HCT116 (cell line): Measurements from ENCODE around the gene POLG.

ENCODE experiments used
- CEBPB ChIP-seq: IDR thresholded peaks from 2 replicates; pipeline ENCODE4 v1.6.1; 2012; ENCODE audit warnings: low read depth
- EZH2 ChIP-seq: fragments of 200-600 bp; sonication (generic); IDR thresholded peaks from 2 replicates; pipeline ENCODE4 v1.6.1; 2017; ENCODE audit warnings: antibody characterized with exemption, mixed run types
- EZH2phosphoT487 ChIP-seq: fragments of 200-600 bp; IDR thresholded peaks from 2 replicates; pipeline ENCODE4 v1.6.1; 2018; ENCODE audit warnings: antibody characterized with exemption, borderline replicate concordance
- FOSL1 ChIP-seq: IDR thresholded peaks from 2 replicates; pipeline ENCODE4 v1.6.1; 2012; ENCODE audit warnings: low read depth
- JUND ChIP-seq: IDR thresholded peaks from 2 replicates; pipeline ENCODE4 v1.6.1; 2012
- POLR2A ChIP-seq: IDR thresholded peaks from 2 replicates; pipeline ENCODE4 v1.7.0; 2011; ENCODE audit warnings: borderline replicate concordance; ENCODE audit not compliant: insufficient read depth, insufficient read length; ENCODE audit errors: extremely low read depth
- POLR2AphosphoS5 ChIP-seq: IDR thresholded peaks from 2 replicates; pipeline ENCODE4 v1.6.1; 2011; ENCODE audit warnings: mild to moderate bottlenecking, low read depth, low read length, moderate library complexity
- RAD21 ChIP-seq: IDR thresholded peaks from 2 replicates; pipeline ENCODE4 v1.6.1; 2012; ENCODE audit warnings: low read depth, mild to moderate bottlenecking
- SP1 ChIP-seq: IDR thresholded peaks from 2 replicates; pipeline ENCODE4 v1.6.1; 2012; ENCODE audit warnings: low read depth
- TCF7L2 ChIP-seq: IDR thresholded peaks from 2 replicates; pipeline ENCODE4 v1.7.0; 2011; ENCODE audit warnings: borderline replicate concordance, inconsistent platforms; ENCODE audit not compliant: insufficient read depth, insufficient read length; ENCODE audit errors: extremely low read depth
- ZNF274 ChIP-seq: fragments of 200-500 bp; sonication (Bioruptor generic); IDR thresholded peaks from 2 replicates; pipeline ENCODE4 v1.6.1; 2014; ENCODE audit warnings: mild to moderate bottlenecking, low read depth, low read length, inconsistent platforms
- TF ChIP-seq, protein P1 (sequence below), 3 experiments: fragments of 200-600 bp in 1 of 3; sonication (generic) in 1 of 3; IDR thresholded peaks in 2 of 3; conservative IDR thresholded peaks in 1 of 3; 2 replicates each; pipeline ENCODE4 v1.5.1; 2012 to 2017; ENCODE audit warnings: low read depth in 2 of 3, low read length in 2 of 3, antibody characterized with exemption in 1 of 3, borderline replicate concordance in 1 of 3, control low read depth in 1 of 3, mild to moderate bottlenecking in 1 of 3, mixed read lengths in 1 of 3, mixed run types in 1 of 3, moderate library complexity in 1 of 3; ENCODE audit not compliant: insufficient read depth in 1 of 3
- TF ChIP-seq, protein P2 (sequence below): IDR thresholded peaks from 2 replicates; pipeline ENCODE4 v1.6.1; 2012
- TF ChIP-seq, protein P3 (sequence below): IDR thresholded peaks from 2 replicates; pipeline ENCODE4 v1.6.1; 2011; ENCODE audit warnings: mild to moderate bottlenecking, low read length, moderate library complexity; ENCODE audit not compliant: insufficient replicate concordance; ENCODE audit errors: extremely low read depth

DNA sequence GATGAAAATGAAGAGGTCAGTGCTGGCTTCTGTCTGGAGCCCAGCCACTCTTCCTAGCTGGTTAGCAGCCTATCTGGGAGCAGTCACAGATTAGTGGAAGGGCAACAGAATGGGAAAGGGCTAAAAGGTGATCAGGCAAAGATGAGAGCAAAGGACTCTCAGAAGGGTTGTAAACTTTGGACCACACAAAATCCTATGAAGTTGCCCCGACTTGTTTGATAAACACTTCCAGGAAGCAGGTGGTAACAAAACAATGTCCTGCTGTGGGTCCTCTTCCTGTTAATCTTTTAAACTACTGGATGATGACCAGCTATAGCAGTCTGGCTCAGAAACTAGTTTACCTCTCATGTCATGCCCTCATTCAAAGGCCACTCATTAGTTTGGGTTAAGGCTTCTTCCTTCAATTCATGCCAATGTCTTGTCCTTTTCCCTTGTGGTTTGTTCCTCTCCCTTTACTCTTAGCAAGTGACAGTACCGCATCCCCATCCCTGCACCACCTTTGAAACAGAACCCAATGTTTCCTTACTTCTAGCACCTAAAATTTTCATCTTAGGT is 19.2 kb downstream of the POLG start:
- TF ChIP-seq, protein P1, sequence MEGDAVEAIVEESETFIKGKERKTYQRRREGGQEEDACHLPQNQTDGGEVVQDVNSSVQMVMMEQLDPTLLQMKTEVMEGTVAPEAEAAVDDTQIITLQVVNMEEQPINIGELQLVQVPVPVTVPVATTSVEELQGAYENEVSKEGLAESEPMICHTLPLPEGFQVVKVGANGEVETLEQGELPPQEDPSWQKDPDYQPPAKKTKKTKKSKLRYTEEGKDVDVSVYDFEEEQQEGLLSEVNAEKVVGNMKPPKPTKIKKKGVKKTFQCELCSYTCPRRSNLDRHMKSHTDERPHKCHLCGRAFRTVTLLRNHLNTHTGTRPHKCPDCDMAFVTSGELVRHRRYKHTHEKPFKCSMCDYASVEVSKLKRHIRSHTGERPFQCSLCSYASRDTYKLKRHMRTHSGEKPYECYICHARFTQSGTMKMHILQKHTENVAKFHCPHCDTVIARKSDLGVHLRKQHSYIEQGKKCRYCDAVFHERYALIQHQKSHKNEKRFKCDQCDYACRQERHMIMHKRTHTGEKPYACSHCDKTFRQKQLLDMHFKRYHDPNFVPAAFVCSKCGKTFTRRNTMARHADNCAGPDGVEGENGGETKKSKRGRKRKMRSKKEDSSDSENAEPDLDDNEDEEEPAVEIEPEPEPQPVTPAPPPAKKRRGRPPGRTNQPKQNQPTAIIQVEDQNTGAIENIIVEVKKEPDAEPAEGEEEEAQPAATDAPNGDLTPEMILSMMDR (IDR thresholded peaks at IDR 0.05 in 2 of 3, conservative IDR thresholded peaks at IDR 0.05 in 1 of 3; ENCODE audit: borderline replicate concordance in 1 of 3, insufficient read depth in 1 of 3, low read depth in 2 of 3, low read length in 2 of 3) = no peak
- no peak for TF ChIP-seq POLR2A
- no peak for TF ChIP-seq EZH2phosphoT487
- no peak for TF ChIP-seq EZH2
- TF ChIP-seq, protein P2, sequence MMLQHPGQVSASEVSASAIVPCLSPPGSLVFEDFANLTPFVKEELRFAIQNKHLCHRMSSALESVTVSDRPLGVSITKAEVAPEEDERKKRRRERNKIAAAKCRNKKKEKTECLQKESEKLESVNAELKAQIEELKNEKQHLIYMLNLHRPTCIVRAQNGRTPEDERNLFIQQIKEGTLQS = no peak
- TF ChIP-seq RAD21 = no peak
- no peak for TF ChIP-seq SP1
- TF ChIP-seq POLR2AphosphoS5 = no peak
- TF ChIP-seq FOSL1 = no peak
- TF ChIP-seq ZNF274 = no peak
- TF ChIP-seq JUND = no peak
- TF ChIP-seq, protein P3, sequence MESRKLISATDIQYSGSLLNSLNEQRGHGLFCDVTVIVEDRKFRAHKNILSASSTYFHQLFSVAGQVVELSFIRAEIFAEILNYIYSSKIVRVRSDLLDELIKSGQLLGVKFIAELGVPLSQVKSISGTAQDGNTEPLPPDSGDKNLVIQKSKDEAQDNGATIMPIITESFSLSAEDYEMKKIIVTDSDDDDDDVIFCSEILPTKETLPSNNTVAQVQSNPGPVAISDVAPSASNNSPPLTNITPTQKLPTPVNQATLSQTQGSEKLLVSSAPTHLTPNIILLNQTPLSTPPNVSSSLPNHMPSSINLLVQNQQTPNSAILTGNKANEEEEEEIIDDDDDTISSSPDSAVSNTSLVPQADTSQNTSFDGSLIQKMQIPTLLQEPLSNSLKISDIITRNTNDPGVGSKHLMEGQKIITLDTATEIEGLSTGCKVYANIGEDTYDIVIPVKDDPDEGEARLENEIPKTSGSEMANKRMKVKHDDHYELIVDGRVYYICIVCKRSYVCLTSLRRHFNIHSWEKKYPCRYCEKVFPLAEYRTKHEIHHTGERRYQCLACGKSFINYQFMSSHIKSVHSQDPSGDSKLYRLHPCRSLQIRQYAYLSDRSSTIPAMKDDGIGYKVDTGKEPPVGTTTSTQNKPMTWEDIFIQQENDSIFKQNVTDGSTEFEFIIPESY = no peak
- TF ChIP-seq TCF7L2 = no peak
- no peak for TF ChIP-seq CEBPB
